Mammary epithelial cell (primary cell): ENCODE results near the gene DPH3.

Experiments
- CTCF ChIP-seq, 2 donors: IDR thresholded peaks in 1 of 2; conservative IDR thresholded peaks in 1 of 2; 2 replicates each; pipeline ENCODE4 v1.5.1; 2011 to 2012; ENCODE audit warnings: inconsistent platforms in 2 of 2, low read length in 2 of 2, mild to moderate bottlenecking in 2 of 2, control low read depth in 1 of 2, low read depth in 1 of 2; ENCODE audit not compliant: insufficient read depth in 1 of 2; ENCODE audit errors: extremely low read depth in 1 of 2
- EZH2 ChIP-seq: IDR thresholded peaks from 2 replicates; pipeline ENCODE4 v1.6.1; 2012; ENCODE audit warnings: low read length, inconsistent platforms, borderline replicate concordance

DNA sequence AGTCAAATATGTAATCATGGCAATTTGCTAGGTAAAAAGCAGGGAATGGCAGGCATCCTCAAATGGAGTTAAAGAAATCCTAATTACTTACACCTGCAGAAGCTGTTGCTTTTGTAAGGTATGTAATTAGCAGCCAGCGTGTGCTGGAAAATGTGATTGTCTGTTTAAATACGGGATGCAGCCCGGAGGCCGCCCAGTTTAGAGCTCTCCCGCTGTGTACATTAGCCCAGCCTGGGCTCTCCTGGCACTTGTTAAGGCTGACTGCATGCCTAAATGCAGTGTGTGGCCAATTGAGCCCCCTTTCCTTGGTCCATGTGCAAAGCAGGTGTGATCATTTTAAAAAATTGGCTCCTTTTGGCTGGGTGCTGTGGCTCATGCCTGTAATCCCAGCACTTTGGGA is 9.0 kb downstream of the DPH3 start:
- no peak for TF ChIP-seq CTCF (conservative IDR thresholded peaks at IDR 0.05 in 1 of 2, IDR thresholded peaks at IDR 0.05 in 1 of 2; ENCODE audit: extremely low read depth in 1 of 2, insufficient read depth in 1 of 2, low read depth in 1 of 2, low read length in 2 of 2)
- TF ChIP-seq EZH2, result no peak
